KBM-7 (cell line): ENCODE measurements around the gene NUP205.
"Not testable (repeated sequence)": the region's sequence is repeated elsewhere in the genome, so short reads cannot be mapped to it uniquely, and the experiment has no call there.

Experiments used
- DNase-seq: peaks from one replicate; pipeline ENCODE4 v3.0.0-alpha.2; 2015
- in situ Hi-C: fragments of 300-500 bp; cut with MboI; formaldehyde crosslinking; loops from 2 replicates; pipeline ENCODE4 v1.14.3; 2020; ENCODE audit warnings: low sequenced_read_pairs, low pct_unique_long_range_greater_than_20kb, mixed read lengths

NUP205 gene

GRCh38 chr7:135659159-135659846 is 101.6 kb downstream of the NUP205 start:
- peak; percentile 84 for DNase-seq
- in situ Hi-C loops: no loop called here

GRCh38 chr7:135661311-135662122 is 103.8 kb downstream of the NUP205 start:
- peak; percentile 89 for DNase-seq
- in situ Hi-C loops: no loop called here

- no peak for DNase-seq
- in situ Hi-C loops: no loop called here
These were observed 104.3 kb downstream of the NUP205 start for GRCh38 chr7:135662123-135662372.

GRCh38 chr7:135662373-135663114 is 104.8 kb downstream of the NUP205 start, which contains the start of gene STMP1:
STMP1 (plus strand) TSS chr7:135662514.
- in situ Hi-C loops: no loop called here
- DNase-seq: peak; percentile 96

- no peak for DNase-seq
These were observed 106.4 kb downstream of the NUP205 start for GRCh38 chr7:135664046-135664589.

GRCh38 chr7:135665042-135665441 is 107.3 kb downstream of the NUP205 start:
- DNase-seq: no peak
- in situ Hi-C loops: no loop called here

More at GRCh38 chr7:135664046-135664589, 106.4 kb downstream of the NUP205 start:
- in situ Hi-C loops: no loop called here

GRCh38 chr7:135666156-135666555 is 108.4 kb downstream of the NUP205 start:
- in situ Hi-C loops: no loop called here
- DNase-seq: no peak

- peak; percentile 55 for DNase-seq
- in situ Hi-C loops: no loop called here
These were observed 109.1 kb downstream of the NUP205 start for GRCh38 chr7:135666846-135667245.

- in situ Hi-C loops, DNase-seq: not testable (repeated sequence)
These were observed 109.9 kb downstream of the NUP205 start for GRCh38 chr7:135667626-135668025.

GRCh38 chr7:135668852-135669395 is 111.2 kb downstream of the NUP205 start:
- DNase-seq, in situ Hi-C loops: not testable (repeated sequence)

GRCh38 chr7:135669774-135670173 is 112.1 kb downstream of the NUP205 start:
- no peak for DNase-seq
- in situ Hi-C loops: no loop called here

- DNase-seq: no peak
- in situ Hi-C loops: no loop called here
These were observed 112.5 kb downstream of the NUP205 start for GRCh38 chr7:135670179-135670578.

- in situ Hi-C loops: no loop called here
- peak; percentile 51 for DNase-seq
These were observed 115.0 kb downstream of the NUP205 start for GRCh38 chr7:135672560-135673359.

- no peak for DNase-seq
- in situ Hi-C loops: no loop called here
These were observed 115.6 kb downstream of the NUP205 start for GRCh38 chr7:135673360-135673706.

- in situ Hi-C loops: no loop called here
- no peak for DNase-seq
These were observed 121.2 kb downstream of the NUP205 start for GRCh38 chr7:135678612-135679575.

- in situ Hi-C loops: no loop called here
- no peak for DNase-seq
These were observed 124.0 kb downstream of the NUP205 start for GRCh38 chr7:135681762-135682161.

- no peak for DNase-seq
- in situ Hi-C loops: no loop called here
These were observed 124.5 kb downstream of the NUP205 start for GRCh38 chr7:135682191-135682590.

- in situ Hi-C loops: no loop called here
- DNase-seq: no peak
These were observed 125.9 kb downstream of the NUP205 start for GRCh38 chr7:135683609-135684008.
